Hepatocyte (in vitro differentiated cells): ENCODE results near the gene PCYT1A. TPM values are rescaled to one million over a fixed set of nuclear protein-coding genes. Genes with fewer than 3 reads are reported as not detected.
A peak's percentile ranks its signal among the peaks of the same experiment; 100 is the strongest.

Experiments used
- DNase-seq: peaks from one replicate; pipeline ENCODE4 v3.0.0-alpha.2; 2016; ENCODE audit warnings: low spot score
- H2AFZ ChIP-seq: fragments of 200-600 bp; sonication (generic); 2 replicates; pipeline ENCODE4 v1.6.0; 2016; ENCODE audit warnings: antibody characterized with exemption, mild to moderate bottlenecking
- H3K27ac ChIP-seq: fragments of 200-600 bp; sonication (generic); 2 replicates; pipeline ENCODE4 v1.5.1; 2016; ENCODE audit warnings: mild to moderate bottlenecking
- H3K27me3 ChIP-seq: fragments of 200-600 bp; sonication (generic); 2 replicates; pipeline ENCODE4 v1.6.1; 2016
- H3K36me3 ChIP-seq: fragments of 200-600 bp; sonication (generic); replicated peaks from 2 replicates; pipeline ENCODE4 v1.5.1; 2016; ENCODE audit warnings: low read depth; ENCODE audit not compliant: insufficient read depth
- H3K4me1 ChIP-seq: fragments of 200-600 bp; sonication (generic); 2 replicates; pipeline ENCODE4 v1.5.1; 2016; ENCODE audit warnings: mild to moderate bottlenecking, moderate library complexity; ENCODE audit not compliant: insufficient read depth
- H3K4me2 ChIP-seq: fragments of 200-600 bp; sonication (generic); 2 replicates; pipeline ENCODE4 v1.6.0; 2016
- H3K4me3 ChIP-seq: fragments of 200-600 bp; sonication (generic); 2 replicates; pipeline ENCODE4 v1.5.1; 2016; ENCODE audit warnings: mild to moderate bottlenecking
- H3K79me2 ChIP-seq: fragments of 200-600 bp; sonication (generic); 2 replicates; pipeline ENCODE4 v1.6.0; 2017; ENCODE audit warnings: mild to moderate bottlenecking
- H3K9me2 ChIP-seq: fragments of 200-600 bp; sonication (generic); replicated peaks from 2 replicates; pipeline ENCODE4 v1.6.0; 2017; ENCODE audit warnings: mild to moderate bottlenecking; ENCODE audit not compliant: insufficient read depth
- H3K9me3 ChIP-seq: fragments of 200-600 bp; sonication (generic); 2 replicates; pipeline ENCODE4 v1.5.1; 2016; ENCODE audit warnings: low read depth, mild to moderate bottlenecking
- H4K20me1 ChIP-seq: fragments of 200-600 bp; sonication (generic); 2 replicates; pipeline ENCODE4 v1.6.0; 2016; ENCODE audit warnings: mild to moderate bottlenecking; ENCODE audit not compliant: insufficient read depth, poor library complexity, severe bottlenecking
- CTCF ChIP-seq: fragments of 200-600 bp; sonication (generic); IDR thresholded peaks from 2 replicates; pipeline ENCODE4 v1.5.1; 2016; ENCODE audit warnings: antibody characterized with exemption, mild to moderate bottlenecking; ENCODE audit not compliant: poor library complexity
- EZH2 ChIP-seq: fragments of 200-600 bp; sonication (generic); IDR thresholded peaks from 2 replicates; pipeline ENCODE4 v1.6.1; 2016; ENCODE audit warnings: antibody characterized with exemption, mild to moderate bottlenecking, borderline replicate concordance
- EZH2phosphoT487 ChIP-seq: fragments of 200-600 bp; sonication (generic); IDR thresholded peaks from one replicate; pipeline ENCODE4 v1.6.1; 2018; ENCODE audit warnings: antibody characterized with exemption, mild to moderate bottlenecking, low read depth, moderate library complexity; ENCODE audit not compliant: unreplicated experiment, severe bottlenecking
- WGBS: methylation state at CpG from one replicate; pipeline ENCODE4 v1.1.6; 2016; ENCODE audit warnings: low lambda C conversion rate; ENCODE audit errors: missing lambda C conversion rate; 5-methylcytosine and 5-hydroxymethylcytosine counted together
- polyA plus RNA-seq: library from polyadenylated mRNA; unstranded; fragments of >200 nt; fragmentation: Nextera tagmentation; extraction: Ambion mirVana; gene quantifications from 2 replicates; pipeline ENCODE4 v1.2.1, GENCODE V29; 2016
- total RNA-seq: library from RNA; depleted of rRNA; stranded (reverse); fragments of >200 nt; gene quantifications from 2 replicates; pipeline ENCODE4 v1.2.3, GENCODE V29; 2014

Gene PCYT1A
- total and polyA plus RNA-seq, 2 experiments from 2014 or later: 23.8 to 69.7 TPM

DNA sequence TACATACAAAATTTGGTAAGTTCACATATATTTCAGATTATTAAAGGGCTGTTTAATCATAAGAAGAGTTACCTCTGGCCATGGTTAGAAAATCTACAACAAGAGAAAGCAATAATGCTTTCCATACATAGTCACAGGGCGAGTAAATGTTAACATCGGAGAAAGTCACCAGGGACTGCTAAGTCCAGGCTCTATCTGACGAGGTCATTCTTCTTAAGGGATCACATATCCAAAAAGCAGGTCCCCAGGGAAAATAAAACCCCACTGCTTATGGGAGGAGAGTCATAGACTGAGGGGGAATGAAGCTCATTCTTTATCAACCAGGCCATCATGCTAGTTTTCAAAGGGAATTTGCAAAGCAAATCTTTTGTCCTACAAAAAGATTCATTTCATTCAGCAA lies 3.1 kb downstream of the PCYT1A start:
- H3K9me2 ChIP-seq: no peaks in the 10 kb centered on the region
- no peak overlapping the region for H3K27ac ChIP-seq
- H3K4me1 ChIP-seq: peaks cover 6% of the 10 kb centered on the region
- no peak for DNase-seq
- no peaks in the 10 kb centered on the region for H3K27me3 ChIP-seq
- H3K4me3 ChIP-seq: no peak overlapping the region
- TF ChIP-seq CTCF: no peak
- H3K36me3 ChIP-seq: no peaks in the 10 kb centered on the region
- WGBS: 39% methylated on average over 3 of the region's 3 CpGs
- peak overlapping the region; percentile 87 for H3K4me2 ChIP-seq
- no peak overlapping the region for H2AFZ ChIP-seq
- peaks cover 7% of the 10 kb centered on the region for H4K20me1 ChIP-seq
- peaks cover 62% of the 10 kb centered on the region for H3K79me2 ChIP-seq
- H3K9me3 ChIP-seq: no peaks in the 10 kb centered on the region

- Histone ChIP-seq H3K4me3 (no peak overlapping the region), H4K20me1 (peaks cover 7% of the 10 kb centered on the region), H3K4me1 (peaks cover 6% of the 10 kb centered on the region), H3K9me3 (no peaks in the 10 kb centered on the region), H3K36me3 (no peaks in the 10 kb centered on the region), H3K4me2 (no peak overlapping the region), H3K79me2 (peaks cover 82% of the 10 kb centered on the region), H3K27me3 (no peaks in the 10 kb centered on the region), H3K9me2 (no peaks in the 10 kb centered on the region), H2AFZ (no peak overlapping the region), H3K27ac (peak overlapping the region; percentile 24)
- DNase-seq: no peak
- TF ChIP-seq CTCF (no peak), EZH2 (no peak), EZH2phosphoT487 (no peak)
- 80% methylated on average over 4 of the region's 4 CpGs for WGBS
These were observed 5.6 kb downstream of the PCYT1A start for GRCh38 chr3:196281962-196282361.

- H3K79me2 ChIP-seq: peaks cover 83% of the 10 kb centered on the region
- 84% methylated on average over 7 of the region's 7 CpGs for WGBS
- no peaks in the 10 kb centered on the region for H3K36me3 ChIP-seq
- H3K4me1 ChIP-seq: no peaks in the 10 kb centered on the region
- no peak overlapping the region for H2AFZ ChIP-seq
- peak; percentile 19 for DNase-seq
- peak overlapping the region; percentile 24 for H3K27ac ChIP-seq
- no peaks in the 10 kb centered on the region for H3K27me3 ChIP-seq
- TF ChIP-seq EZH2: no peak
- no peaks in the 10 kb centered on the region for H3K9me3 ChIP-seq
- no peaks in the 10 kb centered on the region for H3K9me2 ChIP-seq
- H3K4me3 ChIP-seq: no peak overlapping the region
- H4K20me1 ChIP-seq: peaks cover 3% of the 10 kb centered on the region
- H3K4me2 ChIP-seq: peak overlapping the region; percentile 19
These were observed 6.7 kb downstream of the PCYT1A start for GRCh38 chr3:196280689-196281440.

DNA sequence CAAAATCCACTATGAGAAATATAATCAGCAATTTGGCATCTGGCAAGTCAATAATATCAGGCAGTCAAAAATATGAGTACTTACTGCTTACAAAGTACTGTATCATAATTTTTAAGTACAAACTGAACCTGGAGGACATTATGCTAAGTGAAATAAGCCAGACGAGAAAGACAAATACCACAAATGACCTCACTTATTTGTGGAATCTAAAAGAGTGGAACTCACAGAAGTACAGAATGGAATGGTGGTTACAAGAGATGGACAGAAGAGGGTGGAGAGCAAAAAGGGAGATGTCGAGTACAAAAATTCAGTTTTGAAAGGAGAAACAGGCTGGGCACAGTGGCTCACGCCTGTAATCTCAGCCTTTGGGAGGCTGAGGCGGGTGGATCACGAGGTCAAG lies 12.4 kb downstream of the PCYT1A start:
- no peak overlapping the region for H3K4me3 ChIP-seq
- H3K9me3 ChIP-seq: no peaks in the 10 kb centered on the region
- no peaks in the 10 kb centered on the region for H3K9me2 ChIP-seq
- H3K36me3 ChIP-seq: no peaks in the 10 kb centered on the region
- no peak for TF ChIP-seq CTCF
- no peak for TF ChIP-seq EZH2phosphoT487
- no peak for TF ChIP-seq EZH2
- no peaks in the 10 kb centered on the region for H3K27me3 ChIP-seq
- H4K20me1 ChIP-seq: peaks cover 13% of the 10 kb centered on the region
- 88% methylated on average over 5 of the region's 5 CpGs for WGBS
- peaks cover 78% of the 10 kb centered on the region for H3K79me2 ChIP-seq
- H3K27ac ChIP-seq: peak overlapping the region; percentile 37
- DNase-seq: no peak
- H3K4me1 ChIP-seq: no peaks in the 10 kb centered on the region
- no peak overlapping the region for H3K4me2 ChIP-seq
- no peak overlapping the region for H2AFZ ChIP-seq
